KBM-7 (cell line): Measurements from ENCODE around the gene UNC79.

ENCODE experiments used
- DNase-seq: peaks from one replicate; pipeline ENCODE4 v3.0.0-alpha.2; 2015
- in situ Hi-C: fragments of 300-500 bp; cut with MboI; formaldehyde crosslinking; loops from 2 replicates; pipeline ENCODE4 v1.14.3; 2020; ENCODE audit warnings: low sequenced_read_pairs, low pct_unique_long_range_greater_than_20kb, mixed read lengths

Gene UNC79

DNA sequence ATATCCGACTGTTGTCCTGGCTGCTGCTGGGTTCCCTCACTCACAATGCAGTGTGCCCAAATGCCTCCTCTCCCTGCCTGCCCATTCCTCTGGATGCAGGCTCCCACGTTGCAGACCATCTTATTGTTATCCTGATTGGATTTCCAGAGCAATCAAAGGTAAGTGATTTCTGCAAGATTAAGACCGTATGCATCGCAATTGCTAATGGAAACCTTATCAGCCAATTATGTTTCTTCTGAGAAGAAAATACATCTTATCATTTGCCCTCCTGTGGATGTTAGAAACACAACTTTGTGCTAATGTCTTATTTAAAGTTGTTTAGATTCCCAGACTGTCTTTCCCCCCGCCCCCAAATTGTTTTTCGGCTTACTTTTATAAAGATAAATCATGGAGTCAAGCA lies 259.4 kb downstream of the UNC79 start:
- in situ Hi-C loops, result no loop called here

DNA sequence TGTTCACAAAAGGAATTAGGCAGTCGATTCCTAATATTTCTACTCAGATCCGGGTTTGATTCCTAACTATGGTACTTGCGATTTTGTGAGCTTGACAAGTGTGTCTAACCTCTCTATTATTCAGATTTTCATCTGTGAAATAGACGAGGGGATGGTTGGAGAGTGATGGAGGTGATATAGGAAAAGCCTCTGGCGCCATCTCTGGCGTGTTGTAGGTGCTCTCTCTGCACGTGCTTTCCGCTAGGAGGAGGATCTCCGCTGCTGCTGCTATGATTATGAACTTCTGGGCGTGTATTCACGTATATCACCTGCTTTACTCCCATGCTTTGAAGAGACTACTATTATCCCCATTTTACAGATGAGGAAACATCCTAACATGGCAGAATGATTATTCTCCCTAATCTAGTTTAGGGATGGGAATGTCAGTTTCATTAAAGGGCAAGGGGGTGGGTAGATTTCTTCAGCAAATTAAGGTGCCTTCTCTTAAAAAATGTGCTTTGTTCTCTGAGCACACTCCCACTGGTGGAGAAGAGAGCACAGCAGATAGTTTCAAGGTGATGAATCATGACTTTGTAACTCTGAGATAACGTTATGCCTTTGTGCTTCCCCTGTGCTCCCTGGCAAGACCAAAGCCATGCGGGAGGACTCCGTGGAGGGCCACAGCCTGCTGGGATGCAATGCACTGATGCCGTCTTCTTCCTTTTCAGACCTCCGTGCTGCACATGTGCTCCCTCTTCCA lies 260.5 kb downstream of the UNC79 start:
- in situ Hi-C loops, result no loop called here

More for the DNA sequence above, 259.4 kb downstream of the UNC79 start:
- no peak for DNase-seq

DNA sequence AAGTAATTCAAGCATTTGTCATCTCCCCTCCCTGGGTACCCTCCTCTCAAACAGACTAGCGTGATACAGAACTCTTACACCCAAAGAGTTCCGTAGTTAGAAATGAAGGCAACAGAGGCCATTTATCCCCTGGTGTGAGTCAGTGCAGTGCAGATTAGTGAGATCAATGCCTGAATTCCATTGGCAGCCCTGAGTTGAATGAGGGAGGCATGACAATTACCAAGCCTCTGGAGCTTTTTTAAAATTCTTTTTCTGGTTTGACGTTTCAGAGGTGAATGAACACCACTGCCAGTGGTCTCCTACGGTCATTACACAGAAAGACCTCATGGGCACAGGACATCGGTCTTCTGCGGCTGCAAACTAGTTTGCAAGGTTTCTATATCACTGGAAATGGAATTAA lies 263.2 kb downstream of the UNC79 start:
- in situ Hi-C loops, result no loop called here
- no peak for DNase-seq

More for the DNA sequence above, 260.5 kb downstream of the UNC79 start:
- no peak for DNase-seq

DNA sequence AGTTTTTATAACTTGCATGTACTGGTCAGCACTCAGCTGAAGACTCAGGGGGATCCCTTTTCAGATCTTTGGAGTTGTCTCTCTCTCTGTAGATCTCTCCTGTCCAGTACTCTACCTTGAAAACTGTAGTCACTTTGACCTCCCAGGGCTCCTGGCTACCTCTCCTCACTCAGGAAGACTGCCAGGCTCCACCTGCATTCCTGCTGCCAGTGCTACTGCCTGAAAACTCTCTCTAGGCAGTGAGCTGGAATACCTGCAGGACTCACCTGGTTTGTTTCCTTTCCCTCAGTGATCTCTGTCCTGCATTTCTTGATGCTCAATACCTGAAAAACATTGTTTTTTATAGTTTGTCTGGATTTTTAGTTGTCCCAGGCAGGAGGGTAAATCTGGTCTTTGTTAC lies 270.2 kb downstream of the UNC79 start:
- DNase-seq, result no peak
- in situ Hi-C loops, result no loop called here

DNA sequence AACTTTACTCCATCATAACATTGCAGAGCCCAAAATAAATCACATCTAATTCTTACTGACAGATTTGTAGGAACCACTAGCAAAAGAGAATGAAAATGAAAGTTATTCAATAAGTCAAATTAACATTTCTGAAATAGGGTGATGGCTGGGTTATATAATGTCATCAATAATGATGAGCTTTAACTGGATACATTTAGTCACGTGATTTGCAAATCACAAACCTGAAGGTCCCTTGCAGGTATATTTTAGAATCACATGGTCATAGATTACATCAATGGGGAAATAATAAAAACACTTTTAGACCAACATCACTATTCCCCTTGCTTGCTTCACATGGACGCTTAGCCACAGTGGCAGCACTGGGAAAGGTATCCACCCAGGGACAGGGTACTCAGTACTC lies 270.8 kb downstream of the UNC79 start:
- no peak for DNase-seq
- in situ Hi-C loops, result no loop called here

DNA sequence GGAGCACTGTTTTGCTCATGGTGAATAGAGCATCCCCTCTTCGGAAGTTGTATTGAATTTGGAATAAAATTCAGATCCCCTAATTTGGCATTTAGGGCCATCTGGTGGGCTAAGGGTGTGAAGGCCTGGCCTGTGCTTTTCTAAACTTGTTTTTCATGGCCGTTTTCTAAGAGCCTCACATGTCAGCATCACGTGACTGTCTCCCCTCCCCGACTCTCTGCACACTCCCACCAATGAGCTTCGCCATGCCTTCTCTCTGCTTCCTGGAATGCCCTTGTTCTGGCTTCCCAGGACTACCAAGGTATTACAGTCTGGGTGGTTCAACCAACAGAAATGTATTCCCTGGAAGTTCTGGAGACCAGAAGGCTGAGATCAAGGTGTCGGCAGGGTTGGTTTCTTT lies 272.2 kb downstream of the UNC79 start:
- DNase-seq, result no peak
- in situ Hi-C loops, result no loop called here

DNA sequence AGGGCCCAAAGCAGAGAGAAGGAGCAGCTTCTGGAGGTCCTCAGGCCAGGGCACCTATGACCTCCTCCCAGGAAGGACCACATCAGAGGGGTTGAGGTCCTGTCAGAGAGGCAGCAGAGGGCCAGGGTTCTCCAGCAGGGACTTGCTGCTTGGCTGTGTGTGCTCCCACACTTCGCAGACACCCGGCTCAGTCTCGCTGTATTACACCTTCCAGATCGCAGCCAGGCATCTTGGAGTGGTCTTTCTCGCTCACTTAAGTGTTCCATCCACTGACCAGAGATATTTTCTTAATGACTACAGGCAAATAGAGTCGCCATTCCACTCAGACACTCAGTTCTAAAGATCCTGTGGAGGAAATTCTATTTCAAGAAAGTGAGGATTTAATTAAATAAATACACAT lies 273.2 kb downstream of the UNC79 start:
- in situ Hi-C loops, result no loop called here

DNA sequence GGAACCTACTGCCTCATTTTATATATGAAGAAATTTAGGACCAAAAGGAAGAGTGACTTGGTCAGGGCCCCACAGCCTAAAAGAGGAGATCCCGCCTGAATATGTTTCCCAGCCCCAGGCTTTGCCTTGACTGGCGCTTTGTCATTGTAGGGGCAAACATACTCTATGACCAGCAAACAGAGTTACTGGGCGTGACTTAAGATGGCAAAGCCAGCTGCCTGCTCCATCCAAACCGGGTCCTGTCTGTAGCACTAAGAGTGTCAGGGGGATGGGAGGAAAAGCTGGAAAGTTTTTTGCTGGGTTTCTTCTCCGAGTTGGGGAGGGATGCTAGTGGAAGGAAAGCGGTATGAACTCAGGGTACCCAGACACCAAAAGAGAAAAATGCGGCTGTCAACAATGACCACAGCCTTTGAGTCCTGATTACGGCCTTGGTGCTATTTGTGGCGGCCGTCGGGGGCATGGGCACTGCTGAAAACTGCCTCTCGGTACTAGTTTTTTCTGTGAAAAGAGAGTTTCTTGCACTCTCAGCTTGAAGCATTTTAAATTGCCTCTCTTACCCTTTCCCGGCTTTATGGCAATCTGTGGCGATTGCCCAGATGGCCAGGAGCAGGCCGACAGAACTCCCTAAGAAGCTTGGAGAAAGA lies 274.9 kb downstream of the UNC79 start:
- in situ Hi-C loops, result no loop called here
- no peak for DNase-seq

More for the DNA sequence above, 273.2 kb downstream of the UNC79 start:
- DNase-seq, result no peak

DNA sequence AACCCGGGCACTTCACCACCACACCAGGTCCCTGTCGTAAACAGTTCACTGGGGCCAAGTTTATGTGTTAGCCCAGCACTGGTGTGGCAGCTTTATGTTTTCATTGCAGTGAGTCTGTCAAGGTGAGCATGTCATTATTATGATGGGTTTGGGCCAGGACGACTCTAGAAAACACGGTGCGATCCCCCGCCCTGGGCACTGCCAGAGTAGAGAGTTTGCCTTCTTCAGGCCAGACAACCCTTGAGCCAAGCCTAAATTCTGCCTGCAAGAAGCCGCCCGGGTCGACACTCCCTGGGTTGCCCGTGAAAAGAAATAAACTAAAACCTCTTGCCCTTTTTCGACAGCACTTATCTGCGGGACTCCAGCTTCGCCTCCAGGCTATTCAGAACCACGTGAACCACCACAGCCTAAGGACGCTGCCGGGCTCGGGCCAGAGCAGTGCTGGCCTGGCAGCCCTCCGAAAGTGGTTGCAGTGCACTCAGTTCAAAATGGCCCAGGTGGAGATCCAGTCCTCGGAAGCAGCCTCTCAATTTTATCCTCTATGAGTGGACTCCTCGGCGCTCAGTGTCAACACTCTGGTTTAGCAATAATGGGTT lies 275.7 kb downstream of the UNC79 start:
- DNase-seq, result no peak
- in situ Hi-C loops, result no loop called here

DNA sequence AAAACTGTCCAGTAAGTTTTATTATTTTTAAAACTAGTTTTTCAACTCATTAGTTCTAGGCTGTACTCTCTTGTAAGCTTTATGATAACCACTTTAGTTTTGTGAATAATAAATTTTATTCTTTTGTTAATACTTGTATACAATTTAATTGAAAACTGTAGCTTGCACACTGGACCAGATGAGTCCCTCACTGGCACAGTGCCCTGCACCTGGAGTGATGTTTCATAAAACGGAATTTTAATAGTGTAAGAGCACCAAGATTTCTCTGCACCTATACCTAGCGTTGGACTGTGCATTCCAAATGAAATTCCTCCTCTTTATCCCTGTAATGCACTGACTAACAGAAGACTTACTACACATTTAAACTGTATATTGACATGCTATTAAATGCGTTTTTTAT lies 276.7 kb downstream of the UNC79 start:
- in situ Hi-C loops, result no loop called here
- DNase-seq, result no peak

DNA sequence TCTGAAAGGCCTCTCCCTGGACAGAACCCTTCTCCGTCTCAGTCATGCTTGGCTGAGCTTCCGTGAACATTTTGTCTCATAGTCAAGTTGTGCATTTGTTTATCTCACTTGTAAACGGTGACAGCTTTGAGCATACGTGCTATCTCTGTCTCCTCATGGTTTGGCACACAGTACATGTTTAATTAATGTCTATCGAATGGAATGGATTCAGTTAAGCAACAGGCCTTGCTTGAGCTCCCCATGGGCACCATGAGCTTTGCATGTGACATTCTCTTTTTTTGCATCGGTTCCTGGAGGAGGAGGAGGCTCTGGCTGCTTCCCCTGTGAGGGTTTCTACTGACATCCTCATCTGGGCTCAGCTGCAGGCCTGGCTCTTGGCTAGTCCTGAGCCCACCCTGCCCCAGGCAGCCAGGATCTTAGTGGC lies 277.6 kb downstream of the UNC79 start:
- DNase-seq, result no peak
- in situ Hi-C loops, result no loop called here

DNA sequence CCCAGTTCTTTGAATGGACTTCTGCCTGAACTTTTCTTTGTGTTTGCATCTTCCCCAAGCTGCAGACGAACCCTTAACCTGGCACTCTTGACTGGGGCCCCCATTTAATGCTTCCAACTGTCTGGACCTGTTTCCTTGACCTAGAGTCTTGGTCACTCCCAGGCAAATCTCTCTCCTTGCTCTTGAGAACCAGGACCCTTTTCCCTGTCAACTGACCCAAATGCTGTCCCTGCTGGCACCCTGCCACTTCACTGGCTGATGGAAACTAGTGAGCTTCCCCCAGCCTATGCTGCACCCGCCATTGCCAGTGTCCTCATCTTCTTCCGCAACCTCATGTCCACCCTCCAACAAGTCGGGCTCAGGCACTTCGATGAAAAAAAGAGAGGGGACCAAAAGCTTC lies 278.1 kb downstream of the UNC79 start:
- no peak for DNase-seq
- in situ Hi-C loops, result no loop called here

DNA sequence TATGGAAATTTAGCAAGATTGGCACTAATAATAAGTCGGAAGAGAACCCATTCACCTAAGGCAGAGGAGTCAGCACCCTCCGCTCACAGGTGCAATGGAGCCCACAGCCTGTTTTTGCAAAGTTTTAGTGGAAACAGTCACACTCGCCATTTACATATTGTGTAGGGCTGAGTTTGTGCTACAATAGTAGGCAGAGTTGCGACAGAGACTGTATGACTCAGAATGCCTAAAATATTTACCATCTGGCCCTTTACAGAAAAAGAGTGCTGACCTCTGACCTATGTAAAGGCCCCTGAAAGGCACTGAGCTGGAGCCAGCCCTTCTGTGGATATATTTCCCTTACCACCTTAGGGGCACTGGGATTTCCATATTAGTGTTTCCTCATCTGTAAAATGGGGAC lies 278.5 kb downstream of the UNC79 start:
- no peak for DNase-seq
- in situ Hi-C loops, result no loop called here

DNA sequence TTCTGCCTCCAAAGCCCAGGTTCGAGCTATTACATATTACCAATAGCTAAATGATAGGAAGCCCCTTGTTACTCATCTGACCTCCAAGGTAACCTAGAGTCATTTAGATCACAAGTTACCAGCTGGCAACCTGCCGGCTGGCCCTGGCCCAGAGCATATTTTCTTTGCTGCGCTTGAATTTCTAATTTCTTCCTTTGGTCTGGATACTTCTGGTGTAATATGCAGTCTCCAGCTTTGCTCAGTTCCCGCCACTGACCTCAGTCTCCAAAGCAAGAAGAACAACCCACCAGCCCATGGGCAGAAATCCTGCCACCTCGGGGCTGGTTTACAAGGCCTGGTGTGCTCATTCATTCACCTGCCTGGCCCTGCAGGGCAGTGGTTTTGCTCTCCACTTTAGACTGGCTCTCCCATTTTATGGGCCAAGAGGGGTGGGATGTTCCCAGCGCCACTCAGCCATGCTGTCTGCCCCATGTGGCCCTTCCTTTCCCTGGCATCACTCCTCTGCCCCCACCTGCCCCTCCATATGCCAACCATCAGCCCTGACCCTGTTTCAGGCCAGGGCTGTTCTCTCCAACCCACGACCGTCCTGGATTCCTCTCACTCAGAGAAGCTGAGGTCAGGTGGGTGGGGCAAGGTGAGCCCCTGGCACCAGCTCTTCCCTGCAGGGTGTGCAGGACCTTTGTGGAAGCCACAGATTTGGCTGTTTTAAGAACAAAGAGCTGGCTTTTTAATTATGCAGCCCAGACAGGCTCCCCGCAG lies 281.5 kb downstream of the UNC79 start:
- in situ Hi-C loops, result no loop called here

DNA sequence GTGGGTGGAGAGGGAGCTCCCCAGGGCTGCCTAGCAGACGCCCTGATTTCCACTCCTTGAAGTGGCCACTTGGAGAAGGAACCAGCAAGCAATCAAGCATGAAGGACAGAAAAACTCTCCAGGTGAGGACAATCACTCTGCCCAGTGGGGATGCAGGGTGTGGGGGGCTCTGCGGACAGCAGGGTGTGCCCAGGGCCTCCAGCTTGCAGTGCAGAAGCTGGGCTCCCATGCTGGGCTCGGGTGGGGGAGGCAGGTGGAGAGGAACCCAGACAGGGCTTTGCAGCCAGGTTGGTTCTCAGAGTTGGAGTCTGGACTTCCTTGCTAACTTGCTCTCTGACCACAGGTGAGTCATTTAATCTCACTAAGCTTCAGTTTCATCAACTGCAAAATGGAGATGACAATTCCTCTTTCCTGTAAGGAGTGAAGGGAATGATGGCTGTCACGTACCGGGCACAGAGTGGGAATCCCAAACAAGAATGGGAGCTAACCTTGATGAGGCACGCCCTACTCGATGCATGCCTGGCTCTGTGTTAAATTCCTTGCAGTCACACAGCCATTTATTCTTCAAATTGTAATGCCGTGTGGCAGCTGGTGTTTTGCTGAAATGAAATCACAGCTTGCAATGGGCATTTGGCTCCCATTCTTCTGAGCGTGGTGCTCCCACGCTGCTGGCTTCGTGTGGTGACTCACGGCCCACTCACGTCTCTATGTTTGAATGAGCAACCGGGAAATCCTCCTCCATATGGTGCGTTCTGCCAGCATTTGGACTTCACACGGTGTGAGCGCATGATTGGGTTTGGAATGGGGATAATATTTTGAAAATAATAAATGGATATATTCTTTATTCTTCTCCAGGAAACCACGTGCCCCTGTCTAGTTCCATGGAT lies 282.3 kb downstream of the UNC79 start:
- in situ Hi-C loops, result no loop called here
- DNase-seq, result no peak

More for the DNA sequence above, 281.5 kb downstream of the UNC79 start:
- DNase-seq, result no peak

DNA sequence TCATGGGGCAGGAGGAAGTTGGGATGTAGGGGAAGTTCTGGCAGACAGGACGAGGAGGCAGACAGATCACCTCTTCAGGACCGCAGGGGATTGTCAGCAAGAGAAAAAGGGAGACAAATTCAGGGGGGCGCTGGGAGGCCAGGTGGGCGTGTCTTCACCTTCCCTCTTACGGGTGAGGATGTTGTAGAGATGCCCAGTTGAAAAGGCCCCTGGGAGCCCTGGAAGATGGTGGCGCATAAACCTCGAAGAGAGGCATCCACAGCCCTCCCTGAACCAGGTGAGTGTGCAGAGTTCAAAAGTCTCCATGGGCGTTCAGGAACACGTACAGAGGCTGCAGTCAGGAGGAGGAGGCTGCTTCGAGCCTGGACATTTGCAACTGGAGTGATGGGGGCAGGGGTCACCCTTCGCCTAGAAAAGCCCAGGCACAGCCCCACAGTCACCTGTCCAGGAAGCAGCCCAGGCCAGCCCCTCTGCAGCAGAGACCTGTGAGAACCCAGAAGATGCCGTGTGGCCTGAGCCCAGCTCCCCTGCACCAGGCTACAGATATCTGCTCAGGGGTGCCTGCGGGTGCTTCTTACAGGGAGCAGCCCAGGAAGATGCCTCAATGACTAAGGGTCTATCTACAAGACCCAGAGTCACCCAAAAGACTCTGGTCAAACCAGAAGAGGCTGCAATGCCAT lies 283.1 kb downstream of the UNC79 start:
- DNase-seq, result no peak
- in situ Hi-C loops, result no loop called here

DNA sequence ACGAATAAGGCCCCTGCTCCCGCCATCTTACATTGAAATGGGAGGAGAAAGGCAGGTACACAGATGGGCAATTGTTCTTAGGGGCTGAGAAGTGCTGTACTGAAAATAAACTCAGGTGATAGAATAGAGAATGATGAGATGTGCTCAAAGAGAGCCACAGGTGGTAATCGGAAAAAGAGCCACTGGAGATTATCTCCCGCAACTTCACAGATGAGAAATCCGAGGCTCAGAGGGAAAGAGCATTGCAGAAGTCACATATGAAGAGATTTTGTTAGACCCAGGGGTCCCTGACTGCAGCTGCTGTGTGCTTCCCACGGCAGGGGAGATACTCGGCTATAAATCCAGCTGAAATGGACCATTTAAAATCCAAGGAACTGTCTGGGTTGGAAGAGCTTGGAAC lies 283.9 kb downstream of the UNC79 start:
- DNase-seq, result no peak
- in situ Hi-C loops, result no loop called here

DNA sequence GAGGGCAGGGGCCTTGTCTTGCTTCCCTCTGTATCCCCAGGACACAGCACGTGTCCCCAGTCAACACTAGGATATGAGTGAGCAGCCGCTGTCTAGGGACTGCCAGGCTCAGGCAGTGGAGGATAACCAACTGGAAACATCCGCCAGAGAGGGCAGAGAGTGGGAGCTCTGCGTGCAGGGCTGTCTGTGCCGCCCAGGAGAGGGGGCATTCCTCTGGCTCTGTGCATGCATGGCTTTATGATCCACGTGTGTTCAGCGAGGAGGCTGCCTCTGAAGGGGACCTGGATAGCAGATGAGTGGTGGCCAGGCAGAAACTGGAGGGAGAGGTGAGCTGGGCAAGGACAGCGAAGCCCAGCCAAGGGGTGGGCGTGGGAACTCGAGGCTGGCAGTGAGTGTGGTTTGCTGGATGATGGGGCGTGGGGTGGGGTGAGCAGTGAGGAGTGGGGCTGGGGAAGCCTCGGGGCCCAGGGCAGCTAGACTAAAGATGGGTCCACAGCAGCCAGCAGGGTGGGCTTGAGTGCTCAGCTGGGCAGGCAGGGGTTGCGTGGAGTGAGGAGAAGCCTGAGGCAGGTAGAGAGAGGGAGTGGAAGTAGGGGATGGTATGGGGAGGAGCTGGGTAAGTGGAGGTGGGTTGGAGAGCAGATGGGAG lies 284.7 kb downstream of the UNC79 start:
- DNase-seq, result no peak
- in situ Hi-C loops, result no loop called here
